HEK293 (cell line): ENCODE data around the gene PICALM.

Experiments used
- CTCF ChIA-PET: fragments of 350-600 bp; formaldehyde crosslinking; extraction: SDS; loops from one replicate; lab custom pipeline; 2021; ENCODE audit warnings: antibody characterized with exemption; lab: Yijun Ruan, JAX
- POLR2A ChIA-PET: fragments of 300-600 bp; formaldehyde crosslinking; extraction: SDS; loops from one replicate; lab custom pipeline; 2020; ENCODE audit warnings: antibody characterized with exemption, inconsistent platforms; lab: Yijun Ruan, JAX
- H3K27ac ChIP-seq: fragments of 200-500 bp; sonication (Bioruptor generic); 2 replicates; pipeline ENCODE4 v1.5.1; 2014; ENCODE audit warnings: low read depth, low read length, control low read depth, inconsistent platforms; ENCODE audit errors: extremely low read depth
- H3K36me3 ChIP-seq, 2 experiments: fragments of 200-500 bp in 1 of 2; sonication (Bioruptor generic) in 1 of 2; 1 replicate in 1 of 2; 2 replicates in 1 of 2; pipeline ENCODE4 v1.5.1; 2014 to 2017; ENCODE audit warnings: inconsistent platforms in 2 of 2, low read length in 2 of 2; ENCODE audit not compliant: control insufficient read depth in 2 of 2, insufficient read depth in 1 of 2
- H3K4me1 ChIP-seq: fragments of 200-500 bp; sonication (Bioruptor generic); 2 replicates; pipeline ENCODE4 v1.5.1; 2014; ENCODE audit warnings: mild to moderate bottlenecking, low read length, inconsistent platforms; ENCODE audit not compliant: control insufficient read depth, insufficient read depth
- H3K4me3 ChIP-seq: 2 replicates; pipeline ENCODE4 v1.5.1; 2011; ENCODE audit warnings: low read depth, mild to moderate bottlenecking, control low read depth, low read length, moderate library complexity
- H3K9me3 ChIP-seq: fragments of 200-500 bp; sonication (Bioruptor generic); 2 replicates; pipeline ENCODE4 v1.5.1; 2014; ENCODE audit warnings: low read depth, low read length, inconsistent platforms; ENCODE audit not compliant: control insufficient read depth, insufficient read depth
- HOXD13 ChIP-seq: sonication (generic); formaldehyde crosslinking; IDR thresholded peaks from 2 replicates; pipeline ENCODE4 v1.8.0; 2022; ENCODE audit warnings: missing genetic modification reagents, borderline replicate concordance
- SETDB1 ChIP-seq: IDR thresholded peaks from one replicate; pipeline ENCODE4 v1.6.1; 2017; ENCODE audit warnings: mild to moderate bottlenecking, low read length, moderate library complexity, mixed read lengths; ENCODE audit not compliant: insufficient read length
- TCF7L2 ChIP-seq: IDR thresholded peaks from 2 replicates; pipeline ENCODE4 v1.6.1; 2011; ENCODE audit warnings: low read depth, mild to moderate bottlenecking, inconsistent platforms, low read length, moderate library complexity, borderline replicate concordance
- ZFP37 ChIP-seq: fragments of 450-650 bp; formaldehyde crosslinking; IDR thresholded peaks from 2 replicates; pipeline ENCODE4 v1.5.1; 2016; ENCODE audit warnings: missing biosample characterization, missing genetic modification characterization
- ZNF140 ChIP-seq: fragments of 450-650 bp; formaldehyde crosslinking; IDR thresholded peaks from 2 replicates; pipeline ENCODE4 v1.5.1; 2016; ENCODE audit warnings: missing biosample characterization, missing genetic modification characterization
- ZNF184 ChIP-seq: fragments of 450-650 bp; IDR thresholded peaks from 2 replicates; pipeline ENCODE4 v1.5.1; 2018; ENCODE audit warnings: missing biosample characterization, mild to moderate bottlenecking, missing genetic modification characterization
- ZNF354C ChIP-seq: fragments of 450-650 bp; formaldehyde crosslinking; IDR thresholded peaks from 2 replicates; pipeline ENCODE4 v1.5.1; 2016; ENCODE audit warnings: missing biosample characterization, missing genetic modification characterization, low read depth, borderline replicate concordance
- ZNF37A ChIP-seq: fragments of 450-650 bp; IDR thresholded peaks from 2 replicates; pipeline ENCODE4 v1.5.1; 2018; ENCODE audit warnings: missing biosample characterization, missing genetic modification characterization
- ZNF433 ChIP-seq: fragments of 450-650 bp; formaldehyde crosslinking; IDR thresholded peaks from 2 replicates; pipeline ENCODE4 v1.5.1; 2016; ENCODE audit warnings: missing biosample characterization, missing genetic modification characterization, low read depth
- ZNF560 ChIP-seq: fragments of 450-650 bp; formaldehyde crosslinking; IDR thresholded peaks from 2 replicates; pipeline ENCODE4 v1.5.1; 2017; ENCODE audit warnings: missing biosample characterization, missing genetic modification characterization, borderline replicate concordance
- ZNF596 ChIP-seq: fragments of 450-650 bp; IDR thresholded peaks from 2 replicates; pipeline ENCODE4 v1.5.0; 2018; ENCODE audit warnings: missing biosample characterization, mild to moderate bottlenecking, missing genetic modification characterization, moderate library complexity
- ZNF664 ChIP-seq: fragments of 450-650 bp; formaldehyde crosslinking; IDR thresholded peaks from 2 replicates; pipeline ENCODE4 v1.5.1; 2016; ENCODE audit warnings: missing biosample characterization, missing genetic modification characterization
- TF ChIP-seq, protein P1 (sequence below): fragments of 450-650 bp; formaldehyde crosslinking; IDR thresholded peaks from 2 replicates; pipeline ENCODE4 v1.5.1; 2016; ENCODE audit warnings: missing biosample characterization, missing genetic modification characterization
- TF ChIP-seq, protein P2 (sequence below): fragments of 450-650 bp; formaldehyde crosslinking; conservative IDR thresholded peaks from 2 replicates; pipeline ENCODE4 v1.5.1; 2016; ENCODE audit warnings: low read depth, missing biosample characterization, missing genetic modification characterization
- TF ChIP-seq, protein P3 (sequence below): IDR thresholded peaks from 2 replicates; pipeline ENCODE4 v1.6.1; 2011; ENCODE audit warnings: mild to moderate bottlenecking, low read depth, low read length, borderline replicate concordance
- TF ChIP-seq, protein P4 (sequence below): fragments of 450-650 bp; formaldehyde crosslinking; IDR thresholded peaks from 2 replicates; pipeline ENCODE4 v1.5.1; 2016; ENCODE audit warnings: missing biosample characterization, missing genetic modification characterization
- TF ChIP-seq, protein P5 (sequence below): fragments of 450-650 bp; formaldehyde crosslinking; IDR thresholded peaks from 2 replicates; pipeline ENCODE4 v1.5.1; 2016; ENCODE audit warnings: missing biosample characterization, missing genetic modification characterization
- TF ChIP-seq, protein P6 (sequence below): fragments of 450-650 bp; formaldehyde crosslinking; IDR thresholded peaks from 2 replicates; pipeline ENCODE4 v1.5.1; 2016; ENCODE audit warnings: missing biosample characterization, missing genetic modification characterization

Gene PICALM

DNA sequence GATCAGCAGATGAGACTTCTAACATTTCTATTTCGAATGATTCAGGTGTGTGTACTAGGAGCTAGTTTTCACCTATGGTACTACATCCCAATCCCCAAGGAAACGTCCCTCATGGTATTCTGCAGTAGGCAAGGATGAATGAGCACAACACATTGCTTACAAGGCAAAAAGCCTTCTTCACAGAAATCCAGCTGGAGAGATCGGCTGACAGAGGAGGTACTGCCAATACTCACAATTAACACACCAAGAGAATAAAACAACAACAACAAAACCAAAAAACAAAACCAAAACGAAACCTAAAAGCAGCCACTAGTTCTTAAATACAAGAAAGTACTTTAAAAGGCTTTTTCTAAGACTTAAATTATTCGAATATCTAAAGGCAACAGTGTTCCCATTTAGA, 101.4 kb downstream of the PICALM start (continued):
- TF ChIP-seq, protein P1, sequence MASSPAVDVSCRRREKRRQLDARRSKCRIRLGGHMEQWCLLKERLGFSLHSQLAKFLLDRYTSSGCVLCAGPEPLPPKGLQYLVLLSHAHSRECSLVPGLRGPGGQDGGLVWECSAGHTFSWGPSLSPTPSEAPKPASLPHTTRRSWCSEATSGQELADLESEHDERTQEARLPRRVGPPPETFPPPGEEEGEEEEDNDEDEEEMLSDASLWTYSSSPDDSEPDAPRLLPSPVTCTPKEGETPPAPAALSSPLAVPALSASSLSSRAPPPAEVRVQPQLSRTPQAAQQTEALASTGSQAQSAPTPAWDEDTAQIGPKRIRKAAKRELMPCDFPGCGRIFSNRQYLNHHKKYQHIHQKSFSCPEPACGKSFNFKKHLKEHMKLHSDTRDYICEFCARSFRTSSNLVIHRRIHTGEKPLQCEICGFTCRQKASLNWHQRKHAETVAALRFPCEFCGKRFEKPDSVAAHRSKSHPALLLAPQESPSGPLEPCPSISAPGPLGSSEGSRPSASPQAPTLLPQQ (tag by site-specific recombination), result no peak
- TF ChIP-seq, protein P2, sequence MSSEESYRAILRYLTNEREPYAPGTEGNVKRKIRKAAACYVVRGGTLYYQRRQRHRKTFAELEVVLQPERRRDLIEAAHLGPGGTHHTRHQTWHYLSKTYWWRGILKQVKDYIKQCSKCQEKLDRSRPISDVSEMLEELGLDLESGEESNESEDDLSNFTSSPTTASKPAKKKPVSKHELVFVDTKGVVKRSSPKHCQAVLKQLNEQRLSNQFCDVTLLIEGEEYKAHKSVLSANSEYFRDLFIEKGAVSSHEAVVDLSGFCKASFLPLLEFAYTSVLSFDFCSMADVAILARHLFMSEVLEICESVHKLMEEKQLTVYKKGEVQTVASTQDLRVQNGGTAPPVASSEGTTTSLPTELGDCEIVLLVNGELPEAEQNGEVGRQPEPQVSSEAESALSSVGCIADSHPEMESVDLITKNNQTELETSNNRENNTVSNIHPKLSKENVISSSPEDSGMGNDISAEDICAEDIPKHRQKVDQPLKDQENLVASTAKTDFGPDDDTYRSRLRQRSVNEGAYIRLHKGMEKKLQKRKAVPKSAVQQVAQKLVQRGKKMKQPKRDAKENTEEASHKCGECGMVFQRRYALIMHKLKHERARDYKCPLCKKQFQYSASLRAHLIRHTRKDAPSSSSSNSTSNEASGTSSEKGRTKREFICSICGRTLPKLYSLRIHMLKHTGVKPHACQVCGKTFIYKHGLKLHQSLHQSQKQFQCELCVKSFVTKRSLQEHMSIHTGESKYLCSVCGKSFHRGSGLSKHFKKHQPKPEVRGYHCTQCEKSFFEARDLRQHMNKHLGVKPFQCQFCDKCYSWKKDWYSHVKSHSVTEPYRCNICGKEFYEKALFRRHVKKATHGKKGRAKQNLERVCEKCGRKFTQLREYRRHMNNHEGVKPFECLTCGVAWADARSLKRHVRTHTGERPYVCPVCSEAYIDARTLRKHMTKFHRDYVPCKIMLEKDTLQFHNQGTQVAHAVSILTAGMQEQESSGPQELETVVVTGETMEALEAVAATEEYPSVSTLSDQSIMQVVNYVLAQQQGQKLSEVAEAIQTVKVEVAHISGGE (tag by site-specific recombination), result no peak
- TF ChIP-seq SETDB1 (no peak), ZNF433 (tag by site-specific recombination) (no peak), ZNF140 (tag by site-specific recombination) (no peak)
- TF ChIP-seq, all 188 proteins: peak for 0

DNA sequence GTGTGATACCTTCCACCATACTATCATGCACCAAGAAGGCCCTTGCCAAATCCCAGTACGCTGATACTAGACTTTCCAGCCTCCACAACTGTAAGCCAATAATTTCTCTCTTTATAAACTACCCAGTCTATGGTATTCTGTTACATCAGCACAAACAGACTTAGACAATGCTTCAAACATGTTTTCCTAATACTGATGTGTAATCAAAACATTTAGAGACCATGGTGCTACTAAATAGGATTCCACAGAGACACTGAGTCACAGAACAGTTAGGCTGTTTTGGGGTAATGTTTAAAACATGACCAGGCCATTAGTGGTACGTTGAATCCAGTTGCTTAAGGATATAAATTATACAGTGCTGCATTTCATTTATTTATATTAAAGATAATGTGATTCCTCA, 103.7 kb downstream of the PICALM start:
- ChIA-PET CTCF (no interaction called here), POLR2A (no interaction called here)
- Histone ChIP-seq H3K36me3 (peaks cover 0 to 25% of the 10 kb centered on the region in 2 experiments; a peak in 1 of 3 replicates), H3K9me3 (no peaks in the 10 kb centered on the region), H3K27ac (no peak overlapping the region), H3K4me1 (peaks cover 2% of the 10 kb centered on the region; the same call in 1 of the 2 replicates), H3K4me3 (no peak overlapping the region)
- TF ChIP-seq HOXD13 (CRISPR knock-in tag), result no peak
- TF ChIP-seq, protein P3, sequence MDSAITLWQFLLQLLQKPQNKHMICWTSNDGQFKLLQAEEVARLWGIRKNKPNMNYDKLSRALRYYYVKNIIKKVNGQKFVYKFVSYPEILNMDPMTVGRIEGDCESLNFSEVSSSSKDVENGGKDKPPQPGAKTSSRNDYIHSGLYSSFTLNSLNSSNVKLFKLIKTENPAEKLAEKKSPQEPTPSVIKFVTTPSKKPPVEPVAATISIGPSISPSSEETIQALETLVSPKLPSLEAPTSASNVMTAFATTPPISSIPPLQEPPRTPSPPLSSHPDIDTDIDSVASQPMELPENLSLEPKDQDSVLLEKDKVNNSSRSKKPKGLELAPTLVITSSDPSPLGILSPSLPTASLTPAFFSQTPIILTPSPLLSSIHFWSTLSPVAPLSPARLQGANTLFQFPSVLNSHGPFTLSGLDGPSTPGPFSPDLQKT, result no peak
- TF ChIP-seq, protein P4, sequence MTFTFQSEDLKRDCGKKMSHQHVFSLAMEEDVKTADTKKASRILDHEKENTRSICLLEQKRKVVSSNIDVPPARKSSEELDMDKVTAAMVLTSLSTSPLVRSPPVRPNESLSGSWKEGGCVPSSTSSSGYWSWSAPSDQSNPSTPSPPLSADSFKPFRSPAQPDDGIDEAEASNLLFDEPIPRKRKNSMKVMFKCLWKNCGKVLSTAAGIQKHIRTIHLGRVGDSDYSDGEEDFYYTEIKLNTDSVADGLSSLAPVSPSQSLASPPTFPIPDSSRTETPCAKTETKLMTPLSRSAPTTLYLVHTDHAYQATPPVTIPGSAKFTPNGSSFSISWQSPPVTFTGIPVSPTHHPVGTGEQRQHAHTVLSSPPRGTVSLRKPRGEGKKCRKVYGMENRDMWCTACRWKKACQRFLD (tag by site-specific recombination), result no peak
- TF ChIP-seq ZNF184 (tag by site-specific recombination), result no peak
- TF ChIP-seq TCF7L2, result no peak
- TF ChIP-seq, protein P5, sequence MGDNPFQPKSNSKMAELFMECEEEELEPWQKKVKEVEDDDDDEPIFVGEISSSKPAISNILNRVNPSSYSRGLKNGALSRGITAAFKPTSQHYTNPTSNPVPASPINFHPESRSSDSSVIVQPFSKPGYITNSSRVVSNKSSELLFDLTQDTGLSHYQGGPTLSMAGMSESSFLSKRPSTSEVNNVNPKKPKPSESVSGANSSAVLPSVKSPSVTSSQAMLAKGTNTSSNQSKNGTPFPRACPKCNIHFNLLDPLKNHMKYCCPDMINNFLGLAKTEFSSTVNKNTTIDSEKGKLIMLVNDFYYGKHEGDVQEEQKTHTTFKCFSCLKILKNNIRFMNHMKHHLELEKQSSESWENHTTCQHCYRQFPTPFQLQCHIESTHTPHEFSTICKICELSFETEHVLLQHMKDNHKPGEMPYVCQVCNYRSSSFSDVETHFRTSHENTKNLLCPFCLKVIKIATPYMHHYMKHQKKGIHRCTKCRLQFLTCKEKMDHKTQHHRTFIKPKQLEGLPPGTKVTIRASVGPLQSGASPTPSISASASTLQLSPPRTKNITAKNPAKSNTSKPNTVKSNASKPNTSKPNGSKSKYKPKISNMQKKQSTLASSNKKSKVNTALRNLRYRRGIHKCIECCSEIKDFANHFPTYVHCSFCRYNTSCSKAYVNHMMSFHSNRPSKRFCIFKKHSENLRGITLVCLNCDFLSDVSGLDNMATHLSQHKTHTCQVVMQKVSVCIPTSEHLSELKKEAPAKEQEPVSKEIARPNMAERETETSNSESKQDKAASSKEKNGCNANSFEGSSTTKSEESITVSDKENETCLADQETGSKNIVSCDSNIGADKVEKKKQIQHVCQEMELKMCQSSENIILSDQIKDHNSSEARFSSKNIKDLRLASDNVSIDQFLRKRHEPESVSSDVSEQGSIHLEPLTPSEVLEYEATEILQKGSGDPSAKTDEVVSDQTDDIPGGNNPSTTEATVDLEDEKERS (tag by site-specific recombination), result no peak
- TF ChIP-seq ZNF560 (tag by site-specific recombination), result no peak
- no peak for TF ChIP-seq ZNF354C
- TF ChIP-seq ZNF596 (tag by site-specific recombination), result no peak
- TF ChIP-seq ZNF37A (tag by site-specific recombination), result no peak
- TF ChIP-seq ZFP37 (tag by site-specific recombination), result no peak
- no peak for TF ChIP-seq ZNF664 (tag by site-specific recombination)
- TF ChIP-seq, protein P6, sequence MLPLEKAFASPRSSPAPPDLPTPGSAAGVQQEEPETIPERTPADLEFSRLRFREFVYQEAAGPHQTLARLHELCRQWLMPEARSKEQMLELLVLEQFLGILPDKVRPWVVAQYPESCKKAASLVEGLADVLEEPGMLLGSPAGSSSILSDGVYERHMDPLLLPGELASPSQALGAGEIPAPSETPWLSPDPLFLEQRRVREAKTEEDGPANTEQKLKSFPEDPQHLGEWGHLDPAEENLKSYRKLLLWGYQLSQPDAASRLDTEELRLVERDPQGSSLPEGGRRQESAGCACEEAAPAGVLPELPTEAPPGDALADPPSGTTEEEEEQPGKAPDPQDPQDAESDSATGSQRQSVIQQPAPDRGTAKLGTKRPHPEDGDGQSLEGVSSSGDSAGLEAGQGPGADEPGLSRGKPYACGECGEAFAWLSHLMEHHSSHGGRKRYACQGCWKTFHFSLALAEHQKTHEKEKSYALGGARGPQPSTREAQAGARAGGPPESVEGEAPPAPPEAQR (tag by site-specific recombination), result no peak
